Thyroid gland (tissue), 4 donors: ENCODE results near the gene CTDSPL2. TPM values are rescaled to one million over a fixed set of nuclear protein-coding genes. Genes with fewer than 3 reads are reported as not detected.

Experiments used
- DNase-seq, 2 donors: peaks; one replicate each; pipeline ENCODE4 v3.0.0-alpha.2; 2019
- H3K27ac ChIP-seq, 3 donors: fragments of 200-600 bp; sonication (generic); 1 replicate in 2 of 3; 2 replicates in 1 of 3; pipeline ENCODE4 v1.5.1; 2016 to 2019; ENCODE audit warnings: mild to moderate bottlenecking in 1 of 3, moderate library complexity in 1 of 3
- H3K27me3 ChIP-seq: fragments of 200-600 bp; sonication (generic); one replicate; pipeline ENCODE4 v1.5.1; 2019
- H3K36me3 ChIP-seq, 2 donors: fragments of 200-600 bp; sonication (generic); one replicate each; pipeline ENCODE4 v1.5.1; 2016 to 2019
- H3K4me1 ChIP-seq, 2 donors: fragments of 200-600 bp; sonication (generic); one replicate each; pipeline ENCODE4 v1.5.1; 2017 to 2019
- H3K4me3 ChIP-seq, 3 donors: fragments of 200-600 bp; sonication (generic); replicated peaks in 1 of 3; 1 replicate in 2 of 3; 2 replicates in 1 of 3; pipeline ENCODE4 v1.5.1; 2016; ENCODE audit warnings: mild to moderate bottlenecking in 1 of 3
- H3K9me3 ChIP-seq: fragments of 200-600 bp; sonication (generic); one replicate; pipeline ENCODE4 v1.5.1; 2017
- POLR2A ChIP-seq, 2 donors: fragments of 450-650 bp; IDR thresholded peaks; one replicate each; pipeline ENCODE4 v1.6.1; 2017; ENCODE audit warnings: antibody characterized with exemption in 2 of 2, mild to moderate bottlenecking in 2 of 2, moderate library complexity in 1 of 2
- WGBS, 2 donors: methylation state at CpG; one replicate each; pipeline ENCODE4 v1.1.5; 2017; 5-methylcytosine and 5-hydroxymethylcytosine counted together
- intact Hi-C: fragments of 100-400 bp; cut with DNase I; formaldehyde crosslinking; loops from one replicate; pipeline ENCODE4 v1.15.1; 2023
- total RNA-seq, 4 donors: library from RNA; depleted of rRNA; stranded (reverse); fragments of >200 nt; gene quantifications; one replicate each; pipeline ENCODE4 v1.2.3, GENCODE V29; 2016
- TF ChIP-seq, protein P1 (sequence below), 6 experiments: fragments of 200-600 bp in 3 of 6; fragments of 450-650 bp in 3 of 6; sonication (generic) in 3 of 6; IDR thresholded peaks; one replicate each; pipeline ENCODE4 v1.5.1; 2016 to 2019; ENCODE audit warnings: antibody characterized with exemption in 6 of 6, mild to moderate bottlenecking in 2 of 6, inconsistent platforms in 1 of 6, moderate library complexity in 1 of 6

Gene CTDSPL2
- total RNA-seq, 4 donors from 2014 or later, result 26.7 to 71.4 (median 53.5) TPM

DNA sequence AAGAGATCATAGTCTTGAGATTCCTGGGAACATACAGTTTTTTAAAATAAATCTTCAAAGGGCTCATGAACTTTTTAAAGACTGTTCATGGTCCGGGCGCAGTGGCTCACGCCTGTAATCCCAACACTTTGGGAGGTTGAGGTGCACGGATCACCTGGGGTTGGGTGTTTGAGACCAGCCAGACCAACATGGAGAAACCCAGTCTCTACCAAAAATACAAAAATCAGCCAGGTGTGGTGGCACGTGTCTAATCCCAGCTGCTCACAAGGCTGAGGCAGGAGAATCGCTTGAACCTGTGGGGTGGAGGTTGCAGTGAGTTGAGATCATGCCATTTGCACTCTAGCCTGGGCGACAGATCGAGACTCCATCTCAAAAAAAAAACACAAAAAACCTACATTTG, 68.1 kb downstream of the CTDSPL2 start:
- peaks cover 0 to 17% of the 10 kb centered on the region in 2 donors for H3K36me3 ChIP-seq
- TF ChIP-seq, protein P1, sequence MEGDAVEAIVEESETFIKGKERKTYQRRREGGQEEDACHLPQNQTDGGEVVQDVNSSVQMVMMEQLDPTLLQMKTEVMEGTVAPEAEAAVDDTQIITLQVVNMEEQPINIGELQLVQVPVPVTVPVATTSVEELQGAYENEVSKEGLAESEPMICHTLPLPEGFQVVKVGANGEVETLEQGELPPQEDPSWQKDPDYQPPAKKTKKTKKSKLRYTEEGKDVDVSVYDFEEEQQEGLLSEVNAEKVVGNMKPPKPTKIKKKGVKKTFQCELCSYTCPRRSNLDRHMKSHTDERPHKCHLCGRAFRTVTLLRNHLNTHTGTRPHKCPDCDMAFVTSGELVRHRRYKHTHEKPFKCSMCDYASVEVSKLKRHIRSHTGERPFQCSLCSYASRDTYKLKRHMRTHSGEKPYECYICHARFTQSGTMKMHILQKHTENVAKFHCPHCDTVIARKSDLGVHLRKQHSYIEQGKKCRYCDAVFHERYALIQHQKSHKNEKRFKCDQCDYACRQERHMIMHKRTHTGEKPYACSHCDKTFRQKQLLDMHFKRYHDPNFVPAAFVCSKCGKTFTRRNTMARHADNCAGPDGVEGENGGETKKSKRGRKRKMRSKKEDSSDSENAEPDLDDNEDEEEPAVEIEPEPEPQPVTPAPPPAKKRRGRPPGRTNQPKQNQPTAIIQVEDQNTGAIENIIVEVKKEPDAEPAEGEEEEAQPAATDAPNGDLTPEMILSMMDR (IDR thresholded peaks at IDR 0.05), result no peak
- TF ChIP-seq POLR2A (IDR thresholded peaks at IDR 0.05), result no peak
- H3K9me3 ChIP-seq, result no peaks in the 10 kb centered on the region
- DNase-seq, result no peak
- H3K4me3 ChIP-seq, result no peak overlapping the region
- H3K27me3 ChIP-seq, result no peaks in the 10 kb centered on the region
- intact Hi-C loops, result no loop called here
- H3K27ac ChIP-seq, result no peak overlapping the region
- WGBS, 2 donors, result 92 to 94% methylated on average over 8 of the region's 8 CpGs
- H3K4me1 ChIP-seq, result peaks cover 0 to 7% of the 10 kb centered on the region in 2 donors

- H3K27ac ChIP-seq, result no peak overlapping the region
- no peak overlapping the region for H3K4me3 ChIP-seq
- H3K9me3 ChIP-seq, result no peaks in the 10 kb centered on the region
- intact Hi-C loops, result no loop called here
- peaks cover 0 to 24% of the 10 kb centered on the region in 2 donors for H3K36me3 ChIP-seq
- 82 to 86% methylated on average over 3 of the region's 3 CpGs for WGBS, 2 donors
- no peaks in the 10 kb centered on the region for H3K4me1 ChIP-seq
- TF ChIP-seq POLR2A (IDR thresholded peaks at IDR 0.05), result no peak
- DNase-seq, result no peak
- H3K27me3 ChIP-seq, result no peaks in the 10 kb centered on the region
These were observed 73.1 kb downstream of the CTDSPL2 start for GRCh38 chr15:44500555-44500954.

- H3K36me3 ChIP-seq, result peaks cover 0 to 24% of the 10 kb centered on the region in 2 donors
- 80 to 83% methylated on average over 3 of the region's 3 CpGs for WGBS, 2 donors
- peaks cover 0 to 4% of the 10 kb centered on the region in 2 donors for H3K4me1 ChIP-seq
- no peak overlapping the region for H3K4me3 ChIP-seq
- DNase-seq, result no peak
- no peaks in the 10 kb centered on the region for H3K9me3 ChIP-seq
- intact Hi-C loops, result no loop called here
- no peaks in the 10 kb centered on the region for H3K27me3 ChIP-seq
- TF ChIP-seq, protein P1 (IDR thresholded peaks at IDR 0.05), result peak in 5 of 6 experiments; percentile 17 to 66 (median 59)
- no peak for TF ChIP-seq POLR2A (IDR thresholded peaks at IDR 0.05)
- H3K27ac ChIP-seq, result no peak overlapping the region
These were observed 74.4 kb downstream of the CTDSPL2 start for GRCh38 chr15:44501768-44502366.

GRCh38 chr15:44516436-44516835, 89.0 kb downstream of the CTDSPL2 start:
- no peak for DNase-seq
- no peak for TF ChIP-seq POLR2A (IDR thresholded peaks at IDR 0.05)
- TF ChIP-seq, protein P1 (IDR thresholded peaks at IDR 0.05), result no peak
- H3K36me3 ChIP-seq, result peaks cover 8 to 15% of the 10 kb centered on the region in 2 donors
- H3K27me3 ChIP-seq, result no peaks in the 10 kb centered on the region
- intact Hi-C loops, result no loop called here
- no peaks in the 10 kb centered on the region for H3K9me3 ChIP-seq
- no peak overlapping the region for H3K4me3 ChIP-seq
- H3K27ac ChIP-seq, result no peak overlapping the region
- no peaks in the 10 kb centered on the region for H3K4me1 ChIP-seq

- WGBS, 2 donors, result 93 to 94% methylated on average over 6 of the region's 6 CpGs
- TF ChIP-seq, protein P1 (IDR thresholded peaks at IDR 0.05), result no peak
- no peak for TF ChIP-seq POLR2A (IDR thresholded peaks at IDR 0.05)
- no peak overlapping the region for H3K4me3 ChIP-seq
- H3K27ac ChIP-seq, result no peak overlapping the region
- intact Hi-C loops, result no loop called here
- no peak for DNase-seq
- H3K36me3 ChIP-seq, result peaks cover 15 to 24% of the 10 kb centered on the region in 2 donors
- no peaks in the 10 kb centered on the region for H3K27me3 ChIP-seq
- no peaks in the 10 kb centered on the region for H3K9me3 ChIP-seq
- H3K4me1 ChIP-seq, result no peaks in the 10 kb centered on the region
These were observed 92.1 kb downstream of the CTDSPL2 start for GRCh38 chr15:44519537-44519936.
